Thymus (tissue), 11 donors: ENCODE measurements around the gene RNF121. TPM values are rescaled to one million over a fixed set of nuclear protein-coding genes. Genes with fewer than 3 reads are reported as not detected.

ENCODE experiments used
- DNase-seq, 9 donors: peaks; one replicate each; pipeline ENCODE4 v3.0.0-alpha.2; 2013; ENCODE audit warnings: low spot score in 9 of 9, low read depth in 6 of 9, missing footprints in 1 of 9
- H3K27ac ChIP-seq, 2 donors: one replicate each; pipeline ENCODE4 v1.5.1; 2013; ENCODE audit warnings: control low read depth in 1 of 2, low read depth in 1 of 2, low read length in 1 of 2, mild to moderate bottlenecking in 1 of 2, moderate library complexity in 1 of 2
- H3K27me3 ChIP-seq, 2 donors: one replicate each; pipeline ENCODE4 v1.5.1; 2013; ENCODE audit warnings: low read length in 1 of 2; ENCODE audit not compliant: control insufficient read depth in 2 of 2, insufficient read depth in 1 of 2
- H3K36me3 ChIP-seq, 2 donors: one replicate each; pipeline ENCODE4 v1.5.1; 2013; ENCODE audit warnings: low read length in 1 of 2, mild to moderate bottlenecking in 1 of 2, moderate library complexity in 1 of 2; ENCODE audit not compliant: control insufficient read depth in 2 of 2, insufficient read depth in 2 of 2
- H3K4me1 ChIP-seq, 2 donors: one replicate each; pipeline ENCODE4 v1.5.1; 2013; ENCODE audit warnings: low read length in 2 of 2; ENCODE audit not compliant: control insufficient read depth in 2 of 2, insufficient read depth in 2 of 2
- H3K4me3 ChIP-seq, 2 donors: one replicate each; pipeline ENCODE4 v1.5.1; 2013; ENCODE audit warnings: low read length in 2 of 2, control low read depth in 1 of 2, mild to moderate bottlenecking in 1 of 2
- H3K9me3 ChIP-seq, 2 donors: one replicate each; pipeline ENCODE4 v1.5.1; 2013; ENCODE audit warnings: low read length in 1 of 2, mild to moderate bottlenecking in 1 of 2; ENCODE audit not compliant: control insufficient read depth in 2 of 2, insufficient read depth in 1 of 2
- WGBS: extraction: QIAGEN DNeasy Blood & Tissue Kit; methylation state at CpG from one replicate; pipeline ENCODE4 v1.1.7; 2013; 5-methylcytosine and 5-hydroxymethylcytosine counted together
- polyA plus RNA-seq: library from polyadenylated mRNA; stranded (reverse); fragments of 200-250 nt; gene quantifications from one replicate; pipeline ENCODE4 v1.2.3, GENCODE V29; 2013
- total RNA-seq: library from RNA; stranded (reverse); fragments of 120-200 nt; gene quantifications from one replicate; pipeline ENCODE4 v1.2.4, GENCODE V29; 2013
- donor health status: healthy.

Gene RNF121
- total and polyA plus RNA-seq, 2 donors, result 10.3 to 13.0 TPM

DNA sequence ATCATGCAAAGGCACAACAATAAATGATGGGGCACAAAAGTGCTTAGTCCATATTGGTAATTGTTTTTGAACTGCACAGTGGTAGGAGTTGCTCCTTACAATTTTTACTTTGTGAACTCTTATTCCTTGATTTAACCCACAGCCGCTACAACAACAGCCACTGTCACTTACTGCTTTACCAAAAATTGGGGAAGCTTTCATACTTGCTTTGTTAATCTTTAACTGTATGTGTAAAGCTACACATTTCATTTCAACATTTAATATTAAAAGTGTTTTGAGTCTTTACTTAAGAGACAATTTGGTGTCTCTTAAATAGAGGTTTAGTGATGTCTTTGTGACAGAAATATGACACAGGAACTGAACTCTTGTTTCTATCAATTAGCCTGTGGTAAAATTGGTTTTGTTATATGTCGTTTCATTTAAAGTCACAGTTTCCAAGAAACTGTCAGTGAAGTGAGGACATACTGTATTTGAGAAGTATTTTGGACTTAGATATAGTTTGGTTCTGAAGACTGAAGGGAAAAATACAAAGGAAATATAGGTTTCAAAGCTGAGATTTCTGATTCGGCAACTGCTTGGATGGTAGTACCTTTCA, 63.4 kb downstream of the RNF121 start:
- Histone ChIP-seq H3K4me3 (no peak overlapping the region), H3K9me3 (no peaks in the 10 kb centered on the region), H3K36me3 (peaks cover 15 to 22% of the 10 kb centered on the region in 2 donors), H3K4me1 (no peaks in the 10 kb centered on the region), H3K27me3 (no peaks in the 10 kb centered on the region), H3K27ac (no peak overlapping the region)
- WGBS, result 94% methylated on average over 3 of the region's 3 CpGs
- no peak for DNase-seq

DNA sequence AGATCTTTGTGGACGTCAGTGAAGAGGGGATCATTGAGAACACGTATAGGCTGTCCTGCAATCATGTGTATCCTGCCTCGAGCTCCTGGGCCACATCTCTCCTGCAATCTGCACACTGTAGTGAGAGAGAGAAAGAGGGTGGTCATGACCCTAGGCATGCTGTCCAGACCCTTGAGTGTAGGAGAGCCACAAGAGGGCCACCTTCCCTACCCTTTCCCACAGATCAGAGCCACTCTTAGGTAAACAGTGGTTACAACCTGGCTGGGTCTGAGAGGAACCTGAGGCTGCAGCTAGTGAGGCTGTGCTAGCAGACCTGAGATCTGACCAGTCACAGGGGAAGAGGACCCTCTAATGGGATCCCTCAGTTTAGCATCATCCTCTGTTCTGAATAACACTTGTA, 65.9 kb downstream of the RNF121 start:
- Histone ChIP-seq H3K36me3 (peaks cover 14 to 17% of the 10 kb centered on the region in 2 donors), H3K27ac (no peak overlapping the region), H3K4me3 (no peak overlapping the region), H3K9me3 (no peaks in the 10 kb centered on the region), H3K27me3 (no peaks in the 10 kb centered on the region), H3K4me1 (peaks cover 0 to 17% of the 10 kb centered on the region in 2 donors)
- DNase-seq, result no peak
- WGBS, result 99% methylated on average over 3 of the region's 3 CpGs

DNA sequence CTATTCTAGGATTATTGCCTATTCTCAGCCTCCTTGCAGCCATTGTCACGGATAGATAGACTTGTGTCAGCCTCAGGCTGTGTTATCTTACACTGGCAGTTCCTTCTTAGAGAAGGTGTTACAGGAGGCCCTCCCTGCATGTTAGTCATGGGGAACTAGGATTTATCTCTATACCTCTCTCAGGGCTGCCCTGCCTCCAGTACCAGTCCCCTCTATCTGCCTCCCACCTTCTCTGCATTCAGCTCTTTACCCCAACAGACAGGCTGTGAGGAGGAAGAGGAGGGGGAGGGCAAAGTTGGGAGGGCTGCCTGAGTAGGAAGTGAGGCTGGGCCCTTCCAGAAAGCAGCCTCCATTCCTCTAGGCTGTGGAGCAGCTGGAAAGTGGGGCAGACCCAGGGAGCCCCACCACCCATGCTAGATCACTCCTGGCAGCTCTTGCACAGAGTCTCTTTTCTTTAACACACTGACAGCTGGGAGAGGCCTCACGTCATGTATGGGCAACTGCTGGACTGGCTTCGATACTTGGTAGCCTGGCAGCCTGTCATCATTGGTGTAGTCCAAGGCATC, 67.0 kb downstream of the RNF121 start:
- no peaks in the 10 kb centered on the region for H3K27me3 ChIP-seq
- DNase-seq, result no peak
- H3K4me1 ChIP-seq, result peaks cover 0 to 18% of the 10 kb centered on the region in 2 donors
- over 99% methylated on average over 3 of the region's 3 CpGs for WGBS
- H3K27ac ChIP-seq, result no peak overlapping the region
- H3K4me3 ChIP-seq, result no peak overlapping the region
- H3K36me3 ChIP-seq, result peaks cover 9 to 10% of the 10 kb centered on the region in 2 donors
- no peaks in the 10 kb centered on the region for H3K9me3 ChIP-seq

DNA sequence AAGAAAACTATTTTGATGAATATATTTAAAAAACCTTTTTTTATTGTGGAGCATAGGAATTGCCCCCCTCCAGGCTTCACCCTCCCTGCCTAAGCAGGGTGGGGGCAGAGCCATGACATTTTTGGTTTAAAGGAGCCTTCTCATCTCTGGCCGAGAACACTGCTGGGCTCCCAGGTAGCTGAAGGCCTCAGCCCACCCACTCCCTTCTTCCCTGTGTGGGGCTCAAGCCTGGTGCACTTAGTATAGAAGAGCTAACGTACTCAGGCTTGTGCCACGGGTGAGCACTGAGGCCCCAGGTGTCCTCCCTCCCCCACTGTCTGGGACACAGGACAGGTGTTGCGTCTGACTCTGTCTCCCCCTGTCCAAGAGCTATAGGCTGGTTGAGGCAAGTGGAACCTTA, 67.7 kb downstream of the RNF121 start:
- peaks cover 10 to 14% of the 10 kb centered on the region in 2 donors for H3K36me3 ChIP-seq
- DNase-seq, result no peak
- H3K27me3 ChIP-seq, result no peaks in the 10 kb centered on the region
- H3K4me3 ChIP-seq, result no peak overlapping the region
- no peak overlapping the region for H3K27ac ChIP-seq
- H3K4me1 ChIP-seq, result peaks cover 0 to 18% of the 10 kb centered on the region in 2 donors
- 93% methylated on average over 4 of the region's 4 CpGs for WGBS
- H3K9me3 ChIP-seq, result no peaks in the 10 kb centered on the region

DNA sequence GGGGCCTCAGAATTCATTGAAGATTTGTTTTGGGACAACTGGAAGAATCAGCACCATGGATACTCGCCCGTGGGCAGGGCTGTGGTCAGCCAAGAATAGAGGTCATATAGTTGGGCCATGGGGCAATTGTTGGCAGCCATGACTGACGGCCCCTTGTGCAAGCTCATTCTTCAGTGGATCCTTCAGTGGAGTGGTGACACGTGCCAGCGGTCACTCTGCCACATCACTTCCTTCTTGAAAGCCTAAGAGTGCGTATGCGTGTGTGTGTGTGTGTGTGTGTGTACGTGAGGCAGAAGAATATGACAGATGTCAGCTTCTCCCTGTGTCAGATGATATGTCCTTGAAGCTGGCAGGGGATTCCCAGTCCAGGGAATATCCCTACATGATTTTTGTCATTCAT, 68.1 kb downstream of the RNF121 start:
- Histone ChIP-seq H3K9me3 (no peaks in the 10 kb centered on the region), H3K4me1 (peaks cover 0 to 18% of the 10 kb centered on the region in 2 donors), H3K4me3 (no peak overlapping the region), H3K36me3 (peaks cover 14 to 16% of the 10 kb centered on the region in 2 donors), H3K27ac (no peak overlapping the region), H3K27me3 (no peaks in the 10 kb centered on the region)
- WGBS, result 92% methylated on average over 8 of the region's 8 CpGs
- peak in 1 of 9 donors; percentile 25 for DNase-seq

DNA sequence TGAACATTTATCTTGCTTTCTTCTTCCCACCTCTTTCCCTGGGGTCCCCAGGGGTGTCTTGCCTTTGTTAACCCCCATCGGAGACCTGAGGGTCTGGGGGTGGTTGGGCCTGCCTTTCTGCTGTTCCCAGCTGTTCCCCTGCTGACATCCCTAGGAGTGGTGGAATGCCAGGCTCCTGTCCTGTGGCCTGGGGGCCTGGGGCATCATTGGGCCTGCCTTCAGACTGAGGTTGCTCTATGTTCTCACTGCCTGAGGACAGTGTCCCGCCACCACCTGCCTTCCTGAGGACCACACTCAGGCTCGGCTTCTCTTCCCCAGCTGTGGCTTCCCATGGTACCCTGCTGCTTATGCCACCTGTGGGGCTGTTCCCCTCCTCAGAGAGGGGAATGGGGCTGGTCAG, 68.7 kb downstream of the RNF121 start:
- H3K4me1 ChIP-seq, result peaks cover 0 to 18% of the 10 kb centered on the region in 2 donors

DNA sequence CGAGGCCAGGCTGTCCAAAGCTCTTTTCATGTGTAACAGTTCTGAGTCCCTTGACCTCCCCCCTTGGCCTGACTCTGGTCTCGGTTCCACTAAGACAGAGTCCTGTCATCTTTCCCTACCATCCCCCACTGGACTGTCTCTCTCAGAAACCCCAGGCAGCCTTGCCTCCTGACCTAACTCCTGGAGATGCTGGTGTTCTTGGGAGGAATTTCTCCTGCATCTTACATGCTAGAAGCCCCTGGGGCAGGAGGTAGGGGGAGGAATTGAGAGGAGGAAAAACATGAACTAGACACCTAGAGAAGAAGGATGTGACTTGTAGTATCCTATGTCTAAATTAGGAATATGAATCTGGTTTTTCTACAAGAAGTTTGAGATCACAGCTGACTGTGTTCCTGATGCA, 69.2 kb downstream of the RNF121 start:
- Histone ChIP-seq H3K4me1 (peaks cover 0 to 18% of the 10 kb centered on the region in 2 donors), H3K4me3 (no peak overlapping the region), H3K36me3 (peaks cover 25 to 27% of the 10 kb centered on the region in 2 donors), H3K27me3 (no peaks in the 10 kb centered on the region), H3K27ac (no peak overlapping the region), H3K9me3 (no peaks in the 10 kb centered on the region)
- DNase-seq, result no peak
- 94% methylated on average over 2 of the region's 2 CpGs for WGBS

More for the DNA sequence above, 68.7 kb downstream of the RNF121 start:
- DNase-seq, result no peak
- Histone ChIP-seq H3K9me3 (no peaks in the 10 kb centered on the region), H3K27ac (no peak overlapping the region), H3K36me3 (peaks cover 20 to 22% of the 10 kb centered on the region in 2 donors), H3K27me3 (no peaks in the 10 kb centered on the region), H3K4me3 (no peak overlapping the region)
- WGBS, result 93% methylated on average over 3 of the region's 3 CpGs

DNA sequence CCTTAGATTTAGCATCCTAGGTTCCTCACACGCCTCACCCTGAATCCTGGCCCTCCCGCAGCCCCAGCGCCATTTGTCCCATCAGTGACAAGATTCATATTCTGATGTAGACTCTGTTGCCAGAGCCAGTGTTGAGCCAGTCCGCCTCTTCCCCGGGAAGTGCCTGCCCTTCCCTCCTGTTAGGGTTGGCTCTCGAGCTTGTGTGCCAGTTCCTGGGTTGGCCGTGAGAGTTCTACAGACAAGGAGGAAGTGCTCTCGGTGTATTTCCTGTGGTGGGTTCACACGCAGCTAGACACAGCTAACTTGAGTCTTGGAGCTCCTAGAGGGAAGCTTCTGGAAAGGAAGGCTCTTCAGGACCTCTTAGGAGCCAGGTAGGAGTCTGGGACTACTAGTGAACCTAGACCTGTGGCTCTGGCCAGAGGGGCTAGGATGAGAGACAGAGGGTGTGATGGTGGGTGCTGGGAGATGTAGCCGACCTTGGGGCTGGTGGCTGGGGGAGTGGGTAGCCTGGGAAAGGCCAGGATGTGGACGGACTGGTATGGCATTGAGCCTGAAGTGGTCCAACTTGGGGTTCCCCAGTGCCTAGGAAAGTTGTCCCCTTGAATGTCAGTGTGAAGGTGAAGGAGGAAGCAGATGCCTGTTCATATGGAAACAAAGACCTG, 69.9 kb downstream of the RNF121 start, which contains the start of gene IL18BP:
Gene IL18BP, plus strand, starts transcription at position 261 of the 662 bp plus-strand sequence. CDS start 1,076 bp downstream, outside the sequence.
- 58% methylated on average over 11 of the region's 11 CpGs for WGBS
- H3K36me3 ChIP-seq, result peaks cover 32 to 34% of the 10 kb centered on the region in 2 donors
- no peaks in the 10 kb centered on the region for H3K9me3 ChIP-seq
- no peaks in the 10 kb centered on the region for H3K27me3 ChIP-seq
- DNase-seq, result peak in 5 of 9 donors; percentile 13 to 50 (median 18)
- H3K27ac ChIP-seq, result peak within 1 kb of the TSS in 1 of 2 donors; percentile 58
- peaks cover 0 to 18% of the 10 kb centered on the region in 2 donors for H3K4me1 ChIP-seq
- no peak within 1 kb of the TSS for H3K4me3 ChIP-seq

DNA sequence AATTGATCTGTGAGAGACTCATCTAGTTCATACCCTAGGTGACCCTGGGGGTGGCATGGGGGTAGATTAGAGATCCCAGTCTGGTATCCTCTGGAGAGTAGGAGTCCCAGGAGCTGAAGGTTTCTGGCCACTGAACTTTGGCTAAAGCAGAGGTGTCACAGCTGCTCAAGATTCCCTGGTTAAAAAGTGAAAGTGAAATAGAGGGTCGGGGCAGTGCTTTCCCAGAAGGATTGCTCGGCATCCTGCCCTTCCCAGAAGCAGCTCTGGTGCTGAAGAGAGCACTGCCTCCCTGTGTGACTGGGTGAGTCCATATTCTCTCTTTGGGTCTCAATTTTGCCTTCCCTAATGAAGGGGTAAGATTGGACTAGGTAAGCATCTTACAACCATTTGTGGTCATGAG, 70.5 kb downstream of the RNF121 start:
- peaks cover 0 to 18% of the 10 kb centered on the region in 2 donors for H3K4me1 ChIP-seq
- no peaks in the 10 kb centered on the region for H3K27me3 ChIP-seq
- H3K27ac ChIP-seq, result peak overlapping the region in 1 of 2 donors; percentile 58
- DNase-seq, result no peak
- H3K36me3 ChIP-seq, result peaks cover 38 to 40% of the 10 kb centered on the region in 2 donors
- WGBS, result 82% methylated on average over 2 of the region's 2 CpGs
- H3K4me3 ChIP-seq, result no peak overlapping the region
- H3K9me3 ChIP-seq, result no peaks in the 10 kb centered on the region
